Panc1 (cell line): Measurements from ENCODE around the gene TMEM154. TPM values are rescaled to one million over a fixed set of nuclear protein-coding genes. Genes with fewer than 3 reads are reported as not detected.

ENCODE experiments used
- ATAC-seq: fragments of 200-7000 bp; cut with Tn5 transposase; 2 replicates; pipeline ENCODE4 v1.9.1; 2020; ENCODE audit warnings: mild to moderate bottlenecking, moderate library complexity
- BruUV-seq: library from RNA; stranded (reverse); fragments of 400-500 nt; replicated peaks from 2 replicates; lab custom pipeline; 2021; lab: Mats Ljungman, UMichigan
- CTCF ChIA-PET: fragments of 300-600 bp; sonication (Branson Sonifier 250); formaldehyde crosslinking; loops from one replicate; lab custom pipeline; 2022; ENCODE audit warnings: antibody characterized with exemption; lab: Charles Lee
- POLR2A ChIA-PET: fragments of 300-600 bp; sonication (Branson Sonifier 250); formaldehyde crosslinking; loops from one replicate; lab custom pipeline; 2022; ENCODE audit warnings: antibody characterized with exemption; lab: Charles Lee
- DNase-seq: peaks from one replicate; pipeline ENCODE4 v3.0.0-alpha.2; 2010; ENCODE audit warnings: low read depth, low spot score
- H3K27ac ChIP-seq: 2 replicates; pipeline ENCODE4 v1.5.1; 2011; ENCODE audit warnings: mild to moderate bottlenecking, low read length, inconsistent platforms
- H3K27me3 ChIP-seq: fragments of 200-500 bp; sonication (Bioruptor generic); 2 replicates; pipeline ENCODE4 v1.6.0; 2014; ENCODE audit warnings: low read length, inconsistent platforms; ENCODE audit not compliant: control insufficient read depth, insufficient read depth
- H3K36me3 ChIP-seq: fragments of 200-500 bp; sonication (Bioruptor generic); 2 replicates; pipeline ENCODE4 v1.5.1; 2014; ENCODE audit warnings: inconsistent platforms, mild to moderate bottlenecking, low read length, moderate library complexity; ENCODE audit not compliant: control insufficient read depth, insufficient read depth
- H3K4me1 ChIP-seq: 2 replicates; pipeline ENCODE4 v1.5.1; 2011; ENCODE audit warnings: inconsistent platforms, mild to moderate bottlenecking, low read length, moderate library complexity; ENCODE audit not compliant: control insufficient read depth, insufficient read depth
- H3K4me3 ChIP-seq, 2 experiments: 2 replicates each; pipeline ENCODE4 v1.5.1; 2011 to 2012; ENCODE audit warnings: low read depth in 2 of 2, low read length in 2 of 2, mild to moderate bottlenecking in 2 of 2, inconsistent platforms in 1 of 2, moderate library complexity in 1 of 2
- H3K9me3 ChIP-seq: fragments of 200-500 bp; sonication (Bioruptor generic); 2 replicates; pipeline ENCODE4 v1.5.1; 2014; ENCODE audit warnings: low read depth, mild to moderate bottlenecking, inconsistent platforms, low read length, moderate library complexity; ENCODE audit not compliant: control insufficient read depth, insufficient read depth
- CTCF ChIP-seq: fragments of 450-650 bp; IDR thresholded peaks from 2 replicates; pipeline ENCODE4 v1.5.1; 2017; ENCODE audit warnings: mild to moderate bottlenecking
- POLR2AphosphoS5 ChIP-seq: IDR thresholded peaks from 2 replicates; pipeline ENCODE4 v1.6.1; 2012; ENCODE audit warnings: mild to moderate bottlenecking, low read depth, low read length, moderate library complexity
- REST ChIP-seq, 2 experiments: IDR thresholded peaks; 2 replicates each; pipeline ENCODE4 v1.6.1; 2011 to 2012; ENCODE audit warnings: low read depth in 2 of 2, control low read depth in 1 of 2, low read length in 1 of 2, mild to moderate bottlenecking in 1 of 2, moderate library complexity in 1 of 2; ENCODE audit not compliant: insufficient read depth in 1 of 2
- SIN3A ChIP-seq: IDR thresholded peaks from 2 replicates; pipeline ENCODE4 v1.6.1; 2012; ENCODE audit warnings: low read depth, mild to moderate bottlenecking, low read length, moderate library complexity, borderline replicate concordance; ENCODE audit not compliant: insufficient read depth
- TCF7L2 ChIP-seq: IDR thresholded peaks from 2 replicates; pipeline ENCODE4 v1.6.1; 2011; ENCODE audit warnings: mild to moderate bottlenecking, low read depth, low read length, inconsistent platforms
- in situ Hi-C: cut with HindIII; loops from 2 replicates; pipeline ENCODE4 v1.10.0; 2016; ENCODE audit warnings: low sequenced_read_pairs, low pct_unique_long_range_greater_than_20kb
- intact Hi-C: fragments of 100-400 bp; cut with micrococcal nuclease; formaldehyde crosslinking; loops from one replicate; pipeline ENCODE4 v1.10.0; 2022; ENCODE audit not compliant: unreplicated experiment
- total RNA-seq: library from RNA; stranded (reverse); gene quantifications from one replicate; pipeline ENCODE4 v1.2.1, GENCODE V29; 2021; ENCODE audit not compliant: unreplicated experiment

Gene TMEM154
- total RNA-seq, 1 experiment from 2014 or later = 0.15 TPM

GRCh38 chr4:152660526-152660925 lies 19.3 kb downstream of the TMEM154 start:
- ChIA-PET CTCF (no interaction called here), POLR2A (no interaction called here)
- H3K4me3 ChIP-seq = no peak overlapping the region
- no peaks in the 10 kb centered on the region for H3K9me3 ChIP-seq
- ATAC-seq (no peak), DNase-seq (no peak)
- no peaks in the 10 kb centered on the region for H3K27me3 ChIP-seq
- H3K4me1 ChIP-seq = no peaks in the 10 kb centered on the region
- H3K36me3 ChIP-seq = no peaks in the 10 kb centered on the region
- intact Hi-C loops (no loop called here), in situ Hi-C loops (no loop called here)
- TF ChIP-seq REST (IDR thresholded peaks at IDR 0.05; ENCODE audit: insufficient read depth in 1 of 2, low read depth in 2 of 2, low read length in 1 of 2) = no peak
- no peak for TF ChIP-seq SIN3A
- TF ChIP-seq CTCF = no peak
- TF ChIP-seq TCF7L2 = no peak
- no peak for TF ChIP-seq POLR2AphosphoS5
- H3K27ac ChIP-seq = no peak overlapping the region
- BruUV-seq = no TSS peak

- POLR2A ChIA-PET = no interaction called here
- CTCF ChIA-PET = no interaction called here
- H3K27ac ChIP-seq = no peak overlapping the region
- in situ Hi-C loops = no loop called here
- BruUV-seq = no TSS peak
- no peak overlapping the region for H3K4me3 ChIP-seq
- intact Hi-C loops = no loop called here
- H3K4me1 ChIP-seq = no peaks in the 10 kb centered on the region
- H3K36me3 ChIP-seq = no peaks in the 10 kb centered on the region
- ATAC-seq = no peak
- TF ChIP-seq REST (IDR thresholded peaks at IDR 0.05; ENCODE audit: insufficient read depth in 1 of 2, low read depth in 2 of 2, low read length in 1 of 2) (no peak), SIN3A (no peak), POLR2AphosphoS5 (no peak), TCF7L2 (no peak), CTCF (no peak)
- no peak for DNase-seq
- no peaks in the 10 kb centered on the region for H3K9me3 ChIP-seq
- no peaks in the 10 kb centered on the region for H3K27me3 ChIP-seq
Measured at GRCh38 chr4:152659806-152660205, 20.0 kb downstream of the TMEM154 start.
